B cell (primary cell): ENCODE results near the gene EXT2. TPM values are rescaled to one million over a fixed set of nuclear protein-coding genes. Genes with fewer than 3 reads are reported as not detected.

ENCODE experiments used
- ATAC-seq: fragments of 200-7000 bp; cut with Tn5 transposase; one replicate; pipeline ENCODE4 v1.10.0; 2021; ENCODE audit warnings: low read depth, mild to moderate bottlenecking, moderate number of reproducible peaks, moderate library complexity
- CTCF ChIA-PET: fragments of 350-600 bp; sonication (Branson Sonifier 250); formaldehyde crosslinking; loops from one replicate; lab custom pipeline; 2021; ENCODE audit warnings: antibody characterized with exemption, inconsistent platforms; lab: Charles Lee
- POLR2A ChIA-PET: fragments of 350-600 bp; sonication (Branson Sonifier 250); formaldehyde crosslinking; loops from one replicate; lab custom pipeline; 2021; ENCODE audit warnings: antibody characterized with exemption; lab: Charles Lee
- DNase-seq: peaks from one replicate; pipeline ENCODE4 v3.0.0; 2013
- H2AFZ ChIP-seq: 2 replicates; pipeline ENCODE4 v1.6.1; 2012; ENCODE audit warnings: mild to moderate bottlenecking, low read depth, low read length; ENCODE audit not compliant: insufficient read depth, poor library complexity, severe bottlenecking
- H3K27ac ChIP-seq, 2 donors: 1 replicate in 1 of 2; 2 replicates in 1 of 2; pipeline ENCODE4 v1.5.1; 2012 to 2013; ENCODE audit warnings: low read length in 2 of 2, mild to moderate bottlenecking in 2 of 2, moderate library complexity in 1 of 2
- H3K27me3 ChIP-seq, 4 experiments: fragments of 200-600 bp in 1 of 4; sonication (generic) in 1 of 4; replicated peaks in 1 of 4; 1 replicate in 2 of 4; 2 replicates in 2 of 4; pipeline versions ENCODE4 v1.6.1 to v1.7.0; 2013 to 2016; ENCODE audit warnings: low read length in 3 of 4, mild to moderate bottlenecking in 2 of 4, mixed read lengths in 1 of 4, moderate library complexity in 1 of 4; ENCODE audit not compliant: insufficient read depth in 4 of 4, control insufficient read depth in 3 of 4; ENCODE audit errors: control extremely low read depth in 1 of 4
- H3K36me3 ChIP-seq, 2 experiments: replicated peaks in 1 of 2; 1 replicate in 1 of 2; 2 replicates in 1 of 2; pipeline versions ENCODE4 v1.6.1 to v1.7.1; 2013; ENCODE audit warnings: low read length in 1 of 2; ENCODE audit not compliant: insufficient read depth in 2 of 2, control insufficient read depth in 1 of 2; ENCODE audit errors: control extremely low read depth in 1 of 2, extremely low read depth in 1 of 2
- H3K4me1 ChIP-seq, 2 donors: fragments of 200-600 bp in 1 of 2; sonication (generic) in 1 of 2; 1 replicate in 1 of 2; 2 replicates in 1 of 2; pipeline versions ENCODE4 v1.5.1 to v1.6.1; 2013 to 2017; ENCODE audit warnings: low read length in 2 of 2; ENCODE audit not compliant: control insufficient read depth in 2 of 2, insufficient read depth in 2 of 2
- H3K4me2 ChIP-seq: replicated peaks from 2 replicates; pipeline ENCODE3; 2012; ENCODE audit warnings: mild to moderate bottlenecking, low read depth, low read length; ENCODE audit not compliant: poor library complexity, severe bottlenecking
- H3K4me3 ChIP-seq, 5 experiments: fragments of 200-600 bp in 1 of 5; sonication (generic) in 1 of 5; 1 replicate in 3 of 5; 2 replicates in 2 of 5; pipeline versions ENCODE4 v1.5.1 to v1.7.0; 2011 to 2016; ENCODE audit warnings: low read length in 4 of 5, mild to moderate bottlenecking in 4 of 5, low read depth in 2 of 5, control low read depth in 1 of 5, moderate library complexity in 1 of 5; ENCODE audit not compliant: insufficient read depth in 1 of 5; ENCODE audit errors: control extremely low read depth in 1 of 5, extremely low read depth in 1 of 5
- H3K79me2 ChIP-seq: fragments of 200-600 bp; sonication (generic); one replicate; pipeline ENCODE4 v1.6.0; 2016; ENCODE audit warnings: low read length; ENCODE audit not compliant: control insufficient read depth, insufficient read depth
- H3K9ac ChIP-seq: fragments of 200-600 bp; sonication (generic); 2 replicates; pipeline ENCODE4 v1.6.1; 2017; ENCODE audit warnings: mild to moderate bottlenecking, low read length, moderate library complexity
- H3K9me3 ChIP-seq, 3 donors: one replicate each; pipeline versions ENCODE4 v1.6.1 to v1.7.1; 2013; ENCODE audit warnings: low read length in 2 of 3; ENCODE audit not compliant: control insufficient read depth in 2 of 3, insufficient read depth in 1 of 3; ENCODE audit errors: control extremely low read depth in 1 of 3
- H4K20me1 ChIP-seq: 2 replicates; pipeline ENCODE4 v1.6.0; 2012; ENCODE audit warnings: mild to moderate bottlenecking, low read length; ENCODE audit not compliant: insufficient read depth, control insufficient read depth, poor library complexity, severe bottlenecking
- H3K27ac Mint-ChIP-seq: one replicate; pipeline ENCODE4 v1.8.0; 2021; ENCODE audit warnings: mixed read lengths
- H3K27me3 Mint-ChIP-seq: one replicate; pipeline ENCODE4 v1.8.0; 2021; ENCODE audit warnings: mixed read lengths
- H3K4me1 Mint-ChIP-seq: one replicate; pipeline ENCODE4 v1.8.0; 2021; ENCODE audit warnings: mixed read lengths
- H3K4me3 Mint-ChIP-seq: one replicate; pipeline ENCODE4 v1.8.0; 2021; ENCODE audit warnings: mixed read lengths
- H3K9me3 Mint-ChIP-seq: one replicate; pipeline ENCODE4 v1.8.0; 2022; ENCODE audit warnings: mixed read lengths; ENCODE audit not compliant: insufficient read depth
- CTCF ChIP-seq: fragments of 200-600 bp; IDR thresholded peaks from one replicate; pipeline ENCODE4 v1.8.0; 2022; ENCODE audit warnings: antibody characterized with exemption, mild to moderate bottlenecking
- EZH2 ChIP-seq: IDR thresholded peaks from 2 replicates; pipeline ENCODE4 v1.6.1; 2012; ENCODE audit warnings: borderline replicate concordance, low read depth, mild to moderate bottlenecking, moderate library complexity, low read length; ENCODE audit not compliant: insufficient read depth, poor library complexity, severe bottlenecking
- whole genome bisulfite sequencing: methylation state at CpG from one replicate; pipeline ENCODE4 v1.1.5; 2013; ENCODE audit warnings: missing lambda C conversion rate; ENCODE audit not compliant: insufficient coverage; 5-methylcytosine and 5-hydroxymethylcytosine counted together
- intact Hi-C: fragments of 100-400 bp; cut with micrococcal nuclease; formaldehyde crosslinking; loops from one replicate; pipeline ENCODE4 v1.10.0; 2022
- polyA plus RNA-seq: library from polyadenylated mRNA; depleted of rRNA; stranded (reverse); fragments of >200 nt; gene quantifications from 2 replicates; pipeline ENCODE4 v1.2.3, GENCODE V29; 2012
- total RNA-seq, 2 donors: library from RNA; stranded (reverse); fragments of 120-200 nt in 1 of 2; gene quantifications; 1 replicate in 1 of 2; 2 replicates in 1 of 2; pipeline versions ENCODE4 v1.2.3 to v1.2.4, GENCODE V29; 2013 to 2022

EXT2 gene
- total and polyA plus RNA-seq, 2 donors (not counting 1 experiment from before 2014, with no cell fraction given), result 11.0 to 27.8 TPM

GRCh38 chr11:44288133-44288526 is 192.7 kb downstream of the EXT2 start:
- POLR2A ChIA-PET, result no interaction called here
- Mint-ChIP-seq H3K9me3 (no peaks in the 10 kb centered on the region), H3K27ac (no peak overlapping the region), H3K4me3 (no peak overlapping the region), H3K4me1 (no peaks in the 10 kb centered on the region), H3K27me3 (peaks cover 23% of the 10 kb centered on the region)
- no peak overlapping the region for H3K9ac ChIP-seq
- ATAC-seq, result no peak
- H3K9me3 ChIP-seq, result no peaks in the 10 kb centered on the region
- H3K27ac ChIP-seq, result no peak overlapping the region
- H3K4me2 ChIP-seq, result no peak overlapping the region
- intact Hi-C loops, result loop anchor here (5.0 to 10.0 kb wide), 4 partner anchors 234 to 817 kb away; partner anchors contain the start of gene TSPAN18
- no peaks in the 10 kb centered on the region for H4K20me1 ChIP-seq
- no peak overlapping the region for H3K4me3 ChIP-seq
- no peaks in the 10 kb centered on the region for H3K79me2 ChIP-seq
- CTCF ChIA-PET, result interaction anchor here (0.9 to 4.4 kb wide), 7 partner anchors 11 to 623 kb away, joined by 3 to 34 read pairs (median 5); no protein-coding TSS in a partner anchor
- no peaks in the 10 kb centered on the region for H3K4me1 ChIP-seq
- no peak for DNase-seq
- TF ChIP-seq CTCF (no peak), EZH2 (no peak)
- WGBS, result 100% methylated on average over 1 of the region's 3 CpGs
- H3K36me3 ChIP-seq, result no peaks in the 10 kb centered on the region
- H3K27me3 ChIP-seq, result no peaks in the 10 kb centered on the region
- no peak overlapping the region for H2AFZ ChIP-seq

GRCh38 chr11:44290208-44290607 is 194.7 kb downstream of the EXT2 start:
- H3K27me3 Mint-ChIP-seq, result peaks cover 27% of the 10 kb centered on the region

More at GRCh38 chr11:44290208-44290607, 194.7 kb downstream of the EXT2 start:
- ChIA-PET CTCF (interaction anchor here (1.2 to 3.9 kb wide), 5 partner anchors 10 to 621 kb away, joined by 3 to 19 read pairs (median 4); no protein-coding TSS in a partner anchor), POLR2A (no interaction called here)
- Histone ChIP-seq H3K79me2 (no peaks in the 10 kb centered on the region), H3K9me3 (no peaks in the 10 kb centered on the region), H3K27ac (no peak overlapping the region), H3K4me2 (no peak overlapping the region), H3K4me3 (no peak overlapping the region), H3K36me3 (no peaks in the 10 kb centered on the region), H3K9ac (no peak overlapping the region), H2AFZ (no peak overlapping the region), H3K27me3 (peaks cover 0 to 5% (median 0%) of the 10 kb centered on the region in 4 experiments), H3K4me1 (no peaks in the 10 kb centered on the region), H4K20me1 (no peaks in the 10 kb centered on the region)
- WGBS, result 86% methylated on average over 4 of the region's 4 CpGs
- ATAC-seq (no peak), DNase-seq (no peak)
- Mint-ChIP-seq H3K4me1 (no peaks in the 10 kb centered on the region), H3K27ac (no peak overlapping the region), H3K4me3 (no peak overlapping the region), H3K9me3 (no peaks in the 10 kb centered on the region)
- intact Hi-C loops, result no loop called here
- TF ChIP-seq EZH2 (no peak), CTCF (no peak)
